Measurements from ENCODE around the gene FAM83F. TPM values are rescaled to one million over a fixed set of nuclear protein-coding genes. Genes with fewer than 3 reads are reported as not detected.
"Not testable (repeated sequence)": the region's sequence is repeated elsewhere in the genome, so short reads cannot be mapped to it uniquely, and the experiment has no call there.

The FAM83F gene
- total RNA-seq, 1 experiment from 2014 or later = 43.1 TPM

DNA sequence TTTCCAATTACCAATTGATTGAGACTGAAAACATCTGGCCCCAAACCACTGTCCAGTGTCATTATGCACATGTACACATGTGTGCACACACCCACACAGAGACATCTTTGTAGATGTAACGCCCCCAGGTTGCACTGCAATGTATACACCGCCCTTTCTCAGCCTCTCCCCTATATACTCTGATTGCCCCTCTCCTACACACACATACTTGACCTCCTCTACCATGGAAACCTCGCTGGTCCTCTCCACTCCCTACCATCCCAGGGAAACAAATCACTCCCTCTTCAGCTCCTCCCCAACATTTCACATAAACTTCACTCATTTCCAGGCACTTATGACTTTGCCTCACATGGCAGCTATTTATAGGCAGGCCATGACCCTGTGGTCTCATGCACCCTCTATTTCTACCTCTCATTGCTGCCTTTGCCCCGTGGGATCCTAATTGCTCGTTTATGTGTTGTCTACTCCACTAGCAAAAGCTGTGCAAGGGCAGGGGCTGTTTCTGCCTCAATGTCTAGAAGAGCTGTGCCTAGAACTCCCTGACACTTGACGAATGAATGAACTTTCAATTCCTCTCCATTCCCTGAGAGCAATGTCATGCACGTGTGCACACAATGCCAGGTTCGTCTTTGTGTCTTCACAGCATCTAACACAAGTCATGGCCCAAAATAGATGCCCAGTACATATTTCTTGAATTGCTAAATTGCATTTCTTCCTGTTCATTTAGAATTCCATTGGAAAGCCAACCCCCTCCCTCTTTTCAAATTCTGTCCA, 44.6 kb upstream of the FAM83F start:
- ATAC-seq (no peak), DNase-seq (ENCODE audit: low spot score) (no peak)
- Mint-ChIP-seq H3K9me3 (no peaks in the 10 kb centered on the region), H3K4me1 (peaks cover 31% of the 10 kb centered on the region), H3K27ac (no peak overlapping the region), H3K27me3 (ENCODE audit: low read depth) (peaks cover 6% of the 10 kb centered on the region; the same call in 1 of the 2 replicates), H3K36me3 (no peaks in the 10 kb centered on the region), H3K4me3 (no peak overlapping the region)
- POLR2A ChIA-PET = no interaction called here
- CTCF ChIA-PET = no interaction called here
- no peak for TF ChIP-seq SMAD3 (CRISPR knock-in tag; IDR thresholded peaks at IDR 0.05; ENCODE audit: borderline replicate concordance)
- no peak for TF ChIP-seq GRHL2 (CRISPR knock-in tag; IDR thresholded peaks at IDR 0.05; ENCODE audit: insufficient replicate concordance, severe bottlenecking)
- TF ChIP-seq PRRX2 (CRISPR knock-in tag; IDR thresholded peaks at IDR 0.05) = no peak
- TF ChIP-seq, protein P1, sequence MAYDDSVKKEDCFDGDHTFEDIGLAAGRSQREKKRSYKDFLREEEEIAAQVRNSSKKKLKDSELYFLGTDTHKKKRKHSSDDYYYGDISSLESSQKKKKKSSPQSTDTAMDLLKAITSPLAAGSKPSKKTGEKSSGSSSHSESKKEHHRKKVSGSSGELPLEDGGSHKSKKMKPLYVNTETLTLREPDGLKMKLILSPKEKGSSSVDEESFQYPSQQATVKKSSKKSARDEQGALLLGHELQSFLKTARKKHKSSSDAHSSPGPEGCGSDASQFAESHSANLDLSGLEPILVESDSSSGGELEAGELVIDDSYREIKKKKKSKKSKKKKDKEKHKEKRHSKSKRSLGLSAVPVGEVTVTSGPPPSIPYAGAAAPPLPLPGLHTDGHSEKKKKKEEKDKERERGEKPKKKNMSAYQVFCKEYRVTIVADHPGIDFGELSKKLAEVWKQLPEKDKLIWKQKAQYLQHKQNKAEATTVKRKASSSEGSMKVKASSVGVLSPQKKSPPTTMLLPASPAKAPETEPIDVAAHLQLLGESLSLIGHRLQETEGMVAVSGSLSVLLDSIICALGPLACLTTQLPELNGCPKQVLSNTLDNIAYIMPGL (CRISPR knock-in tag; IDR thresholded peaks at IDR 0.05) = no peak
- TF ChIP-seq, protein P2, sequence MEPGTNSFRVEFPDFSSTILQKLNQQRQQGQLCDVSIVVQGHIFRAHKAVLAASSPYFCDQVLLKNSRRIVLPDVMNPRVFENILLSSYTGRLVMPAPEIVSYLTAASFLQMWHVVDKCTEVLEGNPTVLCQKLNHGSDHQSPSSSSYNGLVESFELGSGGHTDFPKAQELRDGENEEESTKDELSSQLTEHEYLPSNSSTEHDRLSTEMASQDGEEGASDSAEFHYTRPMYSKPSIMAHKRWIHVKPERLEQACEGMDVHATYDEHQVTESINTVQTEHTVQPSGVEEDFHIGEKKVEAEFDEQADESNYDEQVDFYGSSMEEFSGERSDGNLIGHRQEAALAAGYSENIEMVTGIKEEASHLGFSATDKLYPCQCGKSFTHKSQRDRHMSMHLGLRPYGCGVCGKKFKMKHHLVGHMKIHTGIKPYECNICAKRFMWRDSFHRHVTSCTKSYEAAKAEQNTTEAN (CRISPR knock-in tag; IDR thresholded peaks at IDR 0.05) = no peak
- TF ChIP-seq TP53 (CRISPR knock-in tag; IDR thresholded peaks at IDR 0.05) = no peak
- TF ChIP-seq, protein P3, sequence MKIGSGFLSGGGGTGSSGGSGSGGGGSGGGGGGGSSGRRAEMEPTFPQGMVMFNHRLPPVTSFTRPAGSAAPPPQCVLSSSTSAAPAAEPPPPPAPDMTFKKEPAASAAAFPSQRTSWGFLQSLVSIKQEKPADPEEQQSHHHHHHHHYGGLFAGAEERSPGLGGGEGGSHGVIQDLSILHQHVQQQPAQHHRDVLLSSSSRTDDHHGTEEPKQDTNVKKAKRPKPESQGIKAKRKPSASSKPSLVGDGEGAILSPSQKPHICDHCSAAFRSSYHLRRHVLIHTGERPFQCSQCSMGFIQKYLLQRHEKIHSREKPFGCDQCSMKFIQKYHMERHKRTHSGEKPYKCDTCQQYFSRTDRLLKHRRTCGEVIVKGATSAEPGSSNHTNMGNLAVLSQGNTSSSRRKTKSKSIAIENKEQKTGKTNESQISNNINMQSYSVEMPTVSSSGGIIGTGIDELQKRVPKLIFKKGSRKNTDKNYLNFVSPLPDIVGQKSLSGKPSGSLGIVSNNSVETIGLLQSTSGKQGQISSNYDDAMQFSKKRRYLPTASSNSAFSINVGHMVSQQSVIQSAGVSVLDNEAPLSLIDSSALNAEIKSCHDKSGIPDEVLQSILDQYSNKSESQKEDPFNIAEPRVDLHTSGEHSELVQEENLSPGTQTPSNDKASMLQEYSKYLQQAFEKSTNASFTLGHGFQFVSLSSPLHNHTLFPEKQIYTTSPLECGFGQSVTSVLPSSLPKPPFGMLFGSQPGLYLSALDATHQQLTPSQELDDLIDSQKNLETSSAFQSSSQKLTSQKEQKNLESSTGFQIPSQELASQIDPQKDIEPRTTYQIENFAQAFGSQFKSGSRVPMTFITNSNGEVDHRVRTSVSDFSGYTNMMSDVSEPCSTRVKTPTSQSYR (CRISPR knock-in tag; IDR thresholded peaks at IDR 0.05) = no peak
- TF ChIP-seq, protein P4, sequence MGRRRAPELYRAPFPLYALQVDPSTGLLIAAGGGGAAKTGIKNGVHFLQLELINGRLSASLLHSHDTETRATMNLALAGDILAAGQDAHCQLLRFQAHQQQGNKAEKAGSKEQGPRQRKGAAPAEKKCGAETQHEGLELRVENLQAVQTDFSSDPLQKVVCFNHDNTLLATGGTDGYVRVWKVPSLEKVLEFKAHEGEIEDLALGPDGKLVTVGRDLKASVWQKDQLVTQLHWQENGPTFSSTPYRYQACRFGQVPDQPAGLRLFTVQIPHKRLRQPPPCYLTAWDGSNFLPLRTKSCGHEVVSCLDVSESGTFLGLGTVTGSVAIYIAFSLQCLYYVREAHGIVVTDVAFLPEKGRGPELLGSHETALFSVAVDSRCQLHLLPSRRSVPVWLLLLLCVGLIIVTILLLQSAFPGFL (CRISPR knock-in tag; IDR thresholded peaks at IDR 0.05; ENCODE audit: borderline replicate concordance) = no peak
- TF ChIP-seq, protein P5, sequence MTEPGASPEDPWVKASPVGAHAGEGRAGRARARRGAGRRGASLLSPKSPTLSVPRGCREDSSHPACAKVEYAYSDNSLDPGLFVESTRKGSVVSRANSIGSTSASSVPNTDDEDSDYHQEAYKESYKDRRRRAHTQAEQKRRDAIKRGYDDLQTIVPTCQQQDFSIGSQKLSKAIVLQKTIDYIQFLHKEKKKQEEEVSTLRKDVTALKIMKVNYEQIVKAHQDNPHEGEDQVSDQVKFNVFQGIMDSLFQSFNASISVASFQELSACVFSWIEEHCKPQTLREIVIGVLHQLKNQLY (CRISPR knock-in tag; IDR thresholded peaks at IDR 0.05) = no peak
- TF ChIP-seq EMX1 (CRISPR knock-in tag; IDR thresholded peaks at IDR 0.05) = no peak
- TF ChIP-seq MYBL2 (CRISPR knock-in tag; IDR thresholded peaks at IDR 0.05) = no peak
- no peak for TF ChIP-seq ZBTB21 (CRISPR knock-in tag; IDR thresholded peaks at IDR 0.05; ENCODE audit: borderline replicate concordance)
- TF ChIP-seq, protein P6, sequence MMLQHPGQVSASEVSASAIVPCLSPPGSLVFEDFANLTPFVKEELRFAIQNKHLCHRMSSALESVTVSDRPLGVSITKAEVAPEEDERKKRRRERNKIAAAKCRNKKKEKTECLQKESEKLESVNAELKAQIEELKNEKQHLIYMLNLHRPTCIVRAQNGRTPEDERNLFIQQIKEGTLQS (CRISPR knock-in tag; conservative IDR thresholded peaks at IDR 0.05) = no peak

DNA sequence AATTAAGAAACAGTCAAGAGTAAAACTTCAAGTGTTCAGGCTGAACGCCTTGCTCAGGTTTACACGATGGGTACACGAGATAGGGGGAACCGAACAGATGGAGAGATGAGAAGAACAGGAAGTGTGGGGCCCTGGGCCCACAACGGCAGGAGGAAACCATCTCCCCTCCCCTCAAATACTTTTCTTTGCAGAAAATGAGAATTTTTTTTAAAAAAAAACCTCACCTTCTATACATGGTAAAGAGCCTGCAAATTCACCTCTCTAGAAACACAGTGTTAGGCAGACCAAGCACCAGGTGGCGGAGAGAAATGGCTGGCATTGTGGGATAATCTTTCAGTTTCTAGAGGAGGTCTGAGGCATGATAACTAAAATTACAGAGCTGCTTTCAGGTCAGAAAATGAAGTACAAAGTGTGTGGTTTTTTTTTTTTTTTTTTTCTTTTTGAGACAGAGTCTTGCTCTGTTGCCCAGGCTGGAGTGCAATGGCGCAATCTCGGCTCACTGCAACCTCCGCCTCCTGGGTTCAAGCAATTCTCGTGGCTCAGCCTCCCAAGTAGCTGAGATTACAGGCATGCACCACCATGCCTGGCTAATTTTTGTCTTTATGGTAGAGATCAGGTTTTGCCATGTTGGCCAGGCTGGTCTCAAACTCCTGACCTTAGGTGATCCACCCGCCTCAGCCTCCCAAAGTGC, 43.0 kb upstream of the FAM83F start:
- POLR2A ChIA-PET, ATAC-seq: not testable (repeated sequence)

More for the DNA sequence above, 43.0 kb upstream of the FAM83F start:
- H3K4me3 Mint-ChIP-seq; H3K9me3 Mint-ChIP-seq; H3K27ac Mint-ChIP-seq; H3K36me3 Mint-ChIP-seq; DNase-seq (ENCODE audit: low spot score); H3K27me3 Mint-ChIP-seq (ENCODE audit: low read depth): not testable (repeated sequence)
- CTCF ChIA-PET = interaction anchor here (1.2 kb wide), 1 partner anchor 9 kb away, joined by 4 read pairs; no protein-coding TSS in a partner anchor
- peaks cover 23% of the 10 kb centered on the region for H3K4me1 Mint-ChIP-seq

All from WTC11 (cell line).